TTC549 (cell line): ENCODE data around the gene RPH3AL.
"Not testable (repeated sequence)": the region's sequence is repeated elsewhere in the genome, so short reads cannot be mapped to it uniquely, and the experiment has no call there.

Experiments
- FAIRE-seq: peaks from 2 replicates; lab custom pipeline; 2012; peaks lifted over from hg19 to GRCh38; lab: Jason Lieb, UNC

Gene RPH3AL

DNA sequence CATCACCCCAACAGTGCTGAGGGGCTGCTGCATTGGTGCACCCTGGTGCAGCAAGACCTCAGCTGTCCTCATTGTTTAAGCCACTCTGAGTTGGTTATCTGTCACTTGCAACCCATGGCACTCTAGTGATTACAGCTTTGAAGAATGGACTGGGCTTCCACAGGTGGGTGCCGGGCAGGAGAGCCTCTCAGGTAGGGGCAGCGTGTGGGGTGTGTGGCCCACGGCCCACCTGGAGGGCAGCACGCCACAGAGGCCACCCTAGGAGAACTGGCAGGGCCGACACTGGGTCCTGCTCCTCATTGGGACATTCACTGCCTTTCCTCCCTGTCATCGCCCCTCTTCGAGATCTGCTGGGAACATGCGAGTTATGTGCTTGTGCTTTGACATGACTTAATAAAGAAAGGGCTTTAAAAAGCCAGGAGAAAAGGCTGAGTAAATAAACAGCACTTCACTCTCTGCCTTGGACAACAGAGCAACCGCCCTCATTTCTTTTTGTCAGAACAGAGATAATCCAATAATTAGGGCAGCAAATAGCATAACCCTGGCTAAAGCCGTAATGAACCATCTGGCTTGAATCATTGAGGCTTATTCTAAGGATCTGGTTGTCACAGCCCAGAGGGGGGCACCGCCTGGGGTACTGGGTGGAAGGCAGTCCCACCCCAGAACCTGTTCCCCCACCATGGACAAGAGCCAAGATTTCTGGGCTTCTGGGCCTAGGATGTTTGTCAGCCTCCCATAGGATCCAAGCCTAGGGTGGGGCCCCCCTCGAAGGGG is 174.1 kb downstream of the RPH3AL start:
- FAIRE-seq: no peak

DNA sequence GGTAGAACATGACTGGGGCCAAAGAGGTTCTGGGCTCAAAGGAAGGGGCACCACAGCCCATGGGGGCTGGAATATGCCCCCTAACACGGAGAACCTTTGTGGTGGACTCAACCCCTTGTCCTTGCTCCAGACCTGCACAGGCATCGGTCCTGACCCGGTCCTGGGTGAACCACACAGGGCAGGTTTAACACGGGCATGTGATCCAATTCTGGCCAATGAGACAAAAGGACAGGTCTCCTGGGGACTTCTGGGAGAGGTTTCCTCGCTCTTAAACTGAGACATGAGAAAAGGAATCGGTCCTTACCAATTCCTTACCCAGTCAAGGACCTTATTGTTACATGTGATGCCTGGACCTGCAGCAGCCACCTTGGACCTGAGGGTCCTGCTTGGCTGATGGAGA is 174.8 kb downstream of the RPH3AL start:
- FAIRE-seq: no peak

DNA sequence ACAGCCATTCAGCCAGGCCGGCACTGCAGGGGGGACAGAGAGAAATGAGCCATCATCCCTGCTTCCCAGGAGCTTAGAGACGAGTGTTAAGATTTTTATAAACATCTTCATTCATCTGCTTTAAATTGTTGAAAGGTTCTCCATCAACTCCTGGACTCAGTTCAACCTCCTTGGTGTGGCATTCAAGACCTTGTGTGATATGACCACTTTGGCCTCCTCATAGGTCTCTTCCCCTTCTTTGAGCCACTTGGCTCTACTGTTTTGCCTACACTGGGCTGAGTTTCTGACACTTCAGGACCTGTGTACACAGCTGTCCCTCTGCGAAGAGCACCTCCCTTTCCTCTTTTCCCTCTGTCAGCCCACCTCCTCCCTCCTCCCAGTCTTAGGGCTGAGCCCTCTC is 175.5 kb downstream of the RPH3AL start:
- no peak for FAIRE-seq

DNA sequence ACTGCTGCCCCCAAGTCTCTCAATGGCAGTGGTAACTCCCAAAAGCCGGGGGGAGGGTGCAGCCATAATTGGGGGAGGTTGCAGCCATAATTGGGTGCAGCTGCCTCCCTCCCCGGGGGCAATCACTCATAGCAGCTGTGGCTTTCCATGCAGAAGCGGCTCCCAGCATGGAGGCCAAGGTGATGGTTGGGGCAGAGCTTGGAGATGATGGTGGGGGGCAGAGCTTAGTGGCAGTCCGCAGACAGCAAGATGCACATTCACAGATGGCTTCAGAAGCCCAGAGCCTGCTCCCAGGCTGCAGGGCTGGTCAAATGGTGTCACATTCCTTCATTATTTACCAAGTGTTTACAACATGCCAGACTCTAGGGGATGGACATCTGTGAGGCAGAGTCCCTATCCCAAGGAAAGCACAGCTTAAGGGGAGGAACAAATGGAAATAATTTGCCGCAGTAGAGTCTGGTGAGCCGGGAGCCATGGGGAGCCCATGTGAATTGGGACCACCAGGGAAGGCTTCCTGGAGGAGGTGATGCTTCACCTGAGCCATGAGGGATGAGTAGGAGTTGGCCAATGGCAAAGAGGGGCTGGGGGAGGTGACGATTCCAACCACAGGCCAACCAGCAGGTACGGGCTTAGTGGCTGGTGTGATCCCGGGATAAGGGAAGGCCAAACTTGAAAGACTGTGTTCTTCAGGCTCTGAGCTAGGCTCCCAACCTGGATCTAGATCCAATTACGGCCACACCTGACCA is 179.3 kb downstream of the RPH3AL start:
- no peak for FAIRE-seq

DNA sequence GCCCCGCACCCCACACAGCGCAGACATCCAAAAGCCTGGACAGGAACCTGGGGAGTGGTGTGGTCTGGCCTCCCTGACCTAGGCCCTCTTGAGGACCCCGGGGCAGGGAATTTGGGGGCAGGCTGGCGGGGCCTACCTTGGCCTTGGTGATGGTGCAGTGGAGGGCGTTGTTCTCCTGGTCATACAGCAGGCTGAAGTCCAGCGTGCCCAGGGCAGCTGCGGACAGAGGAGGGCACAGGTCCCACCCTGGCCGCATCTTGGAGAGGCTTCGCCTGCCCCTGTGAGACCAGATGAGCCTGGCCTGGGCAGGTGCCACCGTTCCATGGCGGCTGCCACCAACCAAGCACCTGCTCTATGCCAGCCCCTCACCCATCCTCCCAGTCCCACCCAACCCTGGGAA is 180.2 kb downstream of the RPH3AL start:
- no peak for FAIRE-seq

DNA sequence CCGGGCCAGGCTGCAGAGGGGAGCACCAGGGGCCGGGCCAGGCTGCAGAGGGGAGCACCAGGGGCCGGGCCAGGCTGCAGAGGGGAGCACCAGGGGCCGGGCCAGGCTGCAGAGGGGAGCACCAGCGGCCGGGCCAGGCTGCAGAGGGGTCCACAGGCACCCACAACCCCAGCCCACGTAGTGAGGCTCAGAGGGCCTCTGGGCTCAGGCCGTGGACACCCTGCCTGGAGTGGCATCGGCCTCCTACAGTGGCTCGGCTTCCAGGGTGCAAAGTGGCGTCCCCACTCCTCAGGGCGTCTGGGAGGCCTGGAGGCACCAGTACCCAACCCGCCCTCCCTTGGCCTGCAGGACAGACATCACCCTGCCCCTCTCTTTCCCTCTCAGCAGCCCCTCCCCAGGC is 180.7 kb downstream of the RPH3AL start:
- FAIRE-seq: no peak

DNA sequence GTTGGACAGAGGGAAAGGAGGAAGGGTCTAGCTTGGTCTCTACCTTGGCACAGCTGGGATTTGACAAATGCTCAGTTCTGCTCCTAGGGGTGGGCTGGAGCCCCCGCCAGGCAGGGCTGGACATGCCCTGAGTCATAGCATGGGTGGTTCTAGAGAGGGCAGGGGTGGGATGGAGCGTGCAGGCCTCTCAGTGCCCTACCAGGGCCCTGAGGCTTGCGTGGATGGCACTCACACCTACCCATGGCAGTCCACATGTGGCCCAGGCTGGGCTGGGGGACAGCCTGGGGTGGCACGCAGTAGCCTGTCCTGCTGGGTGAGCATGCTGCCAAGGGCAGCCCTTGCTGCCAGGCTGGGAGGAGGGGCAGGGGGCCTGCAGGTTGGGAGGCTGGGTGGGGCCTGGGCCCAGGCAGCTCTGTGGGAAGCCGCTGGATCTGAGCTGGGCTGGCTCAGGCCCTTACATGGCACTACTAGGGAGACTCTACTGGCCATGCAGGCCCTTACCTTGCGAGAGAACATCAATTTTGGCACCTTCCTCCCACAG is 182.4 kb downstream of the RPH3AL start:
- no peak for FAIRE-seq

DNA sequence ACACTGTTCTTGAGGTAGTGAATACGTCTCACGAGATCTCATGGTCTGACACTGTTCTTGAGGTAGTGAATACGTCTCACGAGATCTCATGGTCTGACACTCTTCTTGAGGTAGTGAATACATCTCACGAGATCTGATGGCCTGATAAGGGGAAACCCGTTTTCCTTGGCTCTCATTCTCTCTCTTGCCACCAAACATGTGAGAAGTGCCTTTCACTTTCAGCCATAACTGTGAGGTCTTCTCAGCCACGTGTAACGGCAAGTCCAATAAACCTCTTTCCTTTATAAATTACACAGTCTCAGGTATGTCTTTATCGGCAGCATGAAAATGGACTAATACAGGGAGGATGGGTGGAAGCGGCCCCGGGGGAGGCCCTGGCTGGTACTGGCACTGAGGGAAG is 184.0 kb downstream of the RPH3AL start:
- FAIRE-seq: not testable (repeated sequence)

DNA sequence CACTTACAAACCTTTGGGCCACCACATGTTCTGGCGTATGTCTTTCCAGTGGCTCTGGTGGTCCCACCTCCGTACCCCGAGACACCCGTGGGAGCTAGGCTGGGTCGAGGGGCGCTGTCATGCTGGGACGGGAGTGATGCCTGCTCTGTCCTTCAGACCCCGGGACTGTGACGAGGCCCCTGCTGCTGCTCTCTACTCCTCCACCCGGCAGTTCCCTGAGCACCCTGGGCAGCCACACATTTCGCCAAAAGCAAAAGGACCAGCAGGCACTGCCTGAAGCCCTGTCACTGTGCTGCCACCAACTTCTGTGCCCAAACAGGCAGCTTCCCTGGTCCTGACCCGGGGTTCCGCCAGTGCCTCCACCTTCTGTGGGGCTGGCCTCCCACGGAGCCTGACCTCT is 186.7 kb downstream of the RPH3AL start:
- no peak for FAIRE-seq

DNA sequence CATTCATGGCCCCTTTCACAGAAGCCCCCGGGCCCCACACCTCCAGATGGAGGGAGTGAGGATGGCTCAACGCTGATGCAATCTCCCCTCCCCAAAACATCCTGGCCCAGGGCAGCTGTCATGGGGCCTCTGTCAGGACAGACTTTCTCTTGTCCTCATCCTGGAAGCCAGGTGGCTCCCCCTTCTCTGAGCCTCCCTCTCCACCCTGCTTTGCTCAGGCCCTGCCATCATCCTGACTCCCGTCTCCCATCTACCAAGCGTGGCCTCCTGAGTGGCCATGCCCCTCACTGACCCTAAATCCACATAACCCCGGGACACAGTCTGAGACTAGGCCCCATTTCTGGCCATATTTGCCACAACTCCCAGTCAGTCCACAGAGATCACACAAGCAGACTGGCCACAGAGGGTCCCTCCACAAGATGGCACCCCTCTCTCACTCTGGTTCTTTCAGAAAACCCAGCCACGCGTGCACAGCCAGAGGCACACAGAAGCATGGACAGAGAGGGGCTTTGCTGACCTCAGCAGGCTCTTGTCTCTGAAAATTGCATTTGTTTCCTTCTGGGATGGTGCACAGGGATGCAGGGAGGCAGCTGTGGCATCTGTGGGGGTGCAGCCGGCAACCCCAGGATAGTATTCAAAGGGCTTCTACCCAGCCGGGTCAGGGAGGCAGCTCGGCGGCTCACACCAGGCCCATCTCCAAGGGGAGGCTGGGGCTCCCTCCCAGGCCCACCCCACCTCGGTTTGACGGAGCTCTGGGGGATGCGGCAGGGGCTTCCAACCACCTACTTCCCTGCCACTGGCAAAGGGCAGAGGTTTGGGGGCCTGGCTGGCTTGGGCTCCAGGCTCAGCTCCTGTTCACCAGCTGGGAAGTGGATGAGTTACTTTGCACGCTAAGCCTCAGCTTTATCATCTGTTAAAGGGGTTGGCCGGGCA is 188.0 kb downstream of the RPH3AL start:
- no peak for FAIRE-seq

DNA sequence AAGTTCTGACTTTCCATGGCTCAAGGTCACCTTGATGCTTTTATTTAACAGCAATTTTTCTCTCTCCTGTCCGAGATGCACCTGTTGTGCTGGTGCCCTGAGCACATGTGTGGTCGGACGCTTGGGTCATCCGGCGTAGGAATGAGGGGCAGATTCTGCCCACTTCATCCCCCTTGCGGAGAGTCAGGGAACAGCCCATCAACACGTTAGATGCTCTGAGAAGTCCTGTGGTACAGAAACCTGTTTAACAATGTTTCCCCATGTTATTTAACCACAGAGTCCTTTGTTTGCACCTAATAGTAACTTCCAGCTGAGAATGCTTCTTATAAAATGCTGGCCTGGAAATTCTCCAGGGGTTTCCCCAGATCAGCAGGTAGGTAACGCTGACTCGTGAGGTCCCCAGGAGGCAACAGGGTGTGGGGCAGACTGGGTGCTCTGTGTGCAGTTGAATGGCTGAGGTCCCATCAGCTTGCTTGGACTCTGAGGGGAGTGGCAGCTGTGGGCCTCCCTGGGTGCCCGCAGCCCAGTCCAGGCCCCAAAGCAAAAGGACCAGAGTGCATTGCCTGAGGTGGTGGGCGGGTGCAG is 189.0 kb downstream of the RPH3AL start:
- FAIRE-seq: no peak

DNA sequence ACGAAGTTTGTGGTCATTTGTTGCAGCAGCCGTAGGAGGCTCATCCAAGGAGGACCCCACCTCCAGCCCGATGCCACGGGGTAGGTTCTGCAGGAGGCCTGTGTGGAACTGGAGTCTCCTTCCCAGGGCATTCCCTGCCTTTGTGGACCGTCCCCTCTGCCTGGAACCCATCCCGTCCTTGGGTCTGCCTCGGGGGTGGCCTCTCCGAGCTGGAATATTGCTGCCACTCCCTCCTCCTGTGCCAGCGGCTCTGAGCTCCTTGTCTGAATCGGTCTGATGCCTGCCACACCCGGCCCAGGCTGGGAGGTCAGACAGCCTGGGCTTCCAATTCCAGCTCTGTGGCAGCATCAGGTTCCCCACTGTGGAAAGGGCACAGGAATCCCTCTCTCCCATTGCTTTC is 189.9 kb downstream of the RPH3AL start:
- FAIRE-seq: no peak
